Type B pancreatic cell (in vitro differentiated cells): Measurements from ENCODE around the gene NRCAM. TPM values are rescaled to one million over a fixed set of nuclear protein-coding genes. Genes with fewer than 3 reads are reported as not detected.
A peak's percentile ranks its signal among the peaks of the same experiment; 100 is the strongest.
"Not testable (repeated sequence)": the region's sequence is repeated elsewhere in the genome, so short reads cannot be mapped to it uniquely, and the experiment has no call there.

Source experiments
- DNase-seq: peaks from one replicate; pipeline ENCODE4 v3.0.0; 2021; ENCODE audit warnings: mixed read lengths; ENCODE audit not compliant: unreplicated experiment; ENCODE audit errors: extremely low spot score
- H3K27ac Mint-ChIP-seq: 2 replicates; pipeline ENCODE4 v1.8.0; 2021; ENCODE audit warnings: mild to moderate bottlenecking, mixed read lengths
- H3K27me3 Mint-ChIP-seq: 2 replicates; pipeline ENCODE4 v1.8.0; 2021; ENCODE audit warnings: mixed read lengths
- H3K36me3 Mint-ChIP-seq: 2 replicates; pipeline ENCODE4 v1.8.0; 2021; ENCODE audit warnings: mixed read lengths
- H3K4me1 Mint-ChIP-seq: one replicate; pipeline ENCODE4 v1.8.0; 2021; ENCODE audit warnings: mixed read lengths; ENCODE audit not compliant: unreplicated experiment
- H3K4me3 Mint-ChIP-seq: 2 replicates; pipeline ENCODE4 v1.8.0; 2021; ENCODE audit warnings: mild to moderate bottlenecking, mixed read lengths
- H3K9me3 Mint-ChIP-seq: 2 replicates; pipeline ENCODE4 v1.8.0; 2021; ENCODE audit warnings: mixed read lengths
- CTCF ChIP-seq: fragments of 200-600 bp; sonication (generic); conservative IDR thresholded peaks from 2 replicates; pipeline ENCODE4 v1.5.0; 2021; ENCODE audit warnings: antibody characterized with exemption, mild to moderate bottlenecking
- long read RNA-seq: library from polyadenylated mRNA; unstranded; transcript quantifications from one replicate; pipeline ENCODE4 v2.0.0, GENCODE V29; 2020
- total RNA-seq: library from RNA; stranded (reverse); gene quantifications from 2 replicates; pipeline ENCODE4 v1.2.1, GENCODE V29; 2021; ENCODE audit warnings: low replicate concordance

NRCAM gene
- 34.4 and 41.0 TPM in 2 replicates for total RNA-seq
- long read RNA-seq, partial matches to known transcripts = 12 of 21 reads
- long read RNA-seq, other reads (novel, unspliced or antisense) = 9 of 21 reads

DNA sequence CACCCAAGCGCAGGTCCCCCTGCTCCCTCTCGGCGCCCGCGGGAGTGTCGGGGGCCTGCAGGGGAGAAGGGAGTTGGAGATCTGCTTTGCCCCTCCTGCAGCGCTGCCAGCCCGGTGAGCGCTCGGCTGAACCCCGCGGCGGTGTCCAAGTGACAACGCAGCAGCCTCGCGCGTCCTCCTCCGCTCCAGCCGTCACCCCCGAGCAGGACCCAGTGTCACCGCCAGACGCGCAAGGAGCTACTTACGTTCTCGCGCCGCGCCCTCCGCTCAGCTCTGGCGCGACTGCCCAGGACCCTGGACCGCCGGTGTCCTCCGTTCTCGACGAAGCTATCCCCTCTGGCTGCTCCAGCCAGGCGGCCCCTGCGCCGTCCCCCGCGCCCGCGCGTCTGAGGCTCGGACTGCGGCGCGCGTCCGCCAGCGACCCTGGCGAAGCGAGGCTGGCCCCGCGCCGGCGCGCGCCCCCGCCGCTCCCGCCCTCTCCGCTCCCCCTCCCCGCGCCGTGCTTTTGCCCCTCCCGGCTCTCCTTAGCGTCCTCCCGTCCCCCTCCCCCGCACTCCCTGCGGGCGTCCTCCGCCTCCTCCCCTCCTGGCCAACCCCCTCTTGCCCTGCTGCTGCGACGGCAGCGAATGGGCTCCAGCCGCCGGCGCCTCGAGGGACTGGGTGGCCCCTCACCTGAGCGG lies at the start of gene NRCAM:
Gene NRCAM, minus strand, starts transcription at position 439 of the 680 bp plus-strand sequence. CDS start 216,372 bp downstream, outside the sequence.
- H3K27ac Mint-ChIP-seq = peak within 1 kb of the TSS; percentile 31
- no peak for TF ChIP-seq CTCF
- DNase-seq = peak; percentile 81
- H3K36me3 Mint-ChIP-seq = no peaks in the 10 kb centered on the region
- H3K27me3 Mint-ChIP-seq = peaks cover 54% of the 10 kb centered on the region
- H3K4me3 Mint-ChIP-seq = peak within 1 kb of the TSS; percentile 88
- H3K9me3 Mint-ChIP-seq = no peaks in the 10 kb centered on the region
- peaks cover 10% of the 10 kb centered on the region for H3K4me1 Mint-ChIP-seq

GRCh38 chr7:108504576-108504975 lies 48.3 kb upstream of the NRCAM start:
- not testable (repeated sequence) for H3K9me3 Mint-ChIP-seq, H3K4me1 Mint-ChIP-seq, H3K27me3 Mint-ChIP-seq, DNase-seq, H3K4me3 Mint-ChIP-seq, H3K27ac Mint-ChIP-seq, H3K36me3 Mint-ChIP-seq

- no peak for TF ChIP-seq CTCF
- H3K9me3 Mint-ChIP-seq = no peaks in the 10 kb centered on the region
- no peaks in the 10 kb centered on the region for H3K27me3 Mint-ChIP-seq
- H3K4me1 Mint-ChIP-seq = no peaks in the 10 kb centered on the region
- DNase-seq = no peak
- H3K27ac Mint-ChIP-seq = no peak overlapping the region
- no peak overlapping the region for H3K4me3 Mint-ChIP-seq
- H3K36me3 Mint-ChIP-seq = peaks cover 9% of the 10 kb centered on the region
Observed at GRCh38 chr7:108503112-108504026, 47.1 kb upstream of the NRCAM start.

GRCh38 chr7:108499566-108499965 lies 43.3 kb upstream of the NRCAM start:
- Mint-ChIP-seq H3K27ac (no peak overlapping the region), H3K36me3 (peaks cover 9% of the 10 kb centered on the region), H3K4me3 (no peak overlapping the region), H3K9me3 (no peaks in the 10 kb centered on the region), H3K4me1 (no peaks in the 10 kb centered on the region), H3K27me3 (no peaks in the 10 kb centered on the region)
- DNase-seq = no peak
- TF ChIP-seq CTCF = no peak

- H3K4me3 Mint-ChIP-seq = no peak overlapping the region
- H3K36me3 Mint-ChIP-seq = peaks cover 12% of the 10 kb centered on the region
- H3K27me3 Mint-ChIP-seq = no peaks in the 10 kb centered on the region
- DNase-seq = no peak
- H3K4me1 Mint-ChIP-seq = no peaks in the 10 kb centered on the region
- TF ChIP-seq CTCF = no peak
- no peaks in the 10 kb centered on the region for H3K9me3 Mint-ChIP-seq
- no peak overlapping the region for H3K27ac Mint-ChIP-seq
Observed at GRCh38 chr7:108498481-108498880, 42.2 kb upstream of the NRCAM start.
